T-cell (primary cell): ENCODE measurements around the gene C1GALT1. TPM values are rescaled to one million over a fixed set of nuclear protein-coding genes. Genes with fewer than 3 reads are reported as not detected.
"Not testable (repeated sequence)": the region's sequence is repeated elsewhere in the genome, so short reads cannot be mapped to it uniquely, and the experiment has no call there.

Experiments used
- ATAC-seq, 4 experiments: fragments of 200-7000 bp in 3 of 4; fragments of 150-1000 bp in 1 of 4; cut with Tn5 transposase; replicated peaks in 1 of 4; 1 replicate in 3 of 4; 2 replicates in 1 of 4; pipeline ENCODE4 v1.10.0; 2021; ENCODE audit warnings: moderate library complexity in 3 of 4, mild to moderate bottlenecking in 2 of 4, moderate number of reproducible peaks in 1 of 4
- CTCF ChIA-PET, 2 donors: fragments of 300-600 bp; sonication (Branson Sonifier 250); formaldehyde crosslinking; loops; one replicate each; lab custom pipeline; 2022; ENCODE audit warnings: antibody characterized with exemption in 2 of 2; lab: Charles Lee
- POLR2A ChIA-PET, 2 donors: fragments of 300-600 bp; sonication (Branson Sonifier 250); formaldehyde crosslinking; loops; one replicate each; lab custom pipeline; 2022; ENCODE audit warnings: antibody characterized with exemption in 2 of 2; lab: Charles Lee
- DNase-seq, 35 experiments: peaks; one replicate each; pipeline versions ENCODE4 v3.0.0 to v3.0.0-alpha.2; 2013 to 2023
- H3K27ac ChIP-seq: one replicate; pipeline ENCODE4 v1.5.1; 2013; ENCODE audit warnings: low read length
- H3K27me3 ChIP-seq, 2 experiments: replicated peaks in 1 of 2; 1 replicate in 1 of 2; 2 replicates in 1 of 2; pipeline versions ENCODE4 v1.6.1 to v1.7.0; 2013; ENCODE audit warnings: low read length in 1 of 2, mixed read lengths in 1 of 2; ENCODE audit not compliant: control insufficient read depth in 2 of 2, insufficient read depth in 2 of 2; ENCODE audit errors: extremely low read depth in 1 of 2
- H3K36me3 ChIP-seq, 2 donors: 1 replicate in 1 of 2; 2 replicates in 1 of 2; pipeline versions ENCODE4 v1.6.1 to v1.7.0; 2013; ENCODE audit warnings: low read length in 1 of 2; ENCODE audit not compliant: control insufficient read depth in 2 of 2, insufficient read depth in 1 of 2; ENCODE audit errors: extremely low read depth in 1 of 2
- H3K4me1 ChIP-seq, 2 experiments: 1 replicate in 1 of 2; 2 replicates in 1 of 2; pipeline versions ENCODE4 v1.6.1 to v1.7.0; 2013; ENCODE audit warnings: low read length in 2 of 2, mixed read lengths in 1 of 2; ENCODE audit not compliant: insufficient read depth in 2 of 2, control insufficient read depth in 1 of 2; ENCODE audit errors: extremely low read depth in 1 of 2
- H3K4me3 ChIP-seq, 2 donors: 1 replicate in 1 of 2; 2 replicates in 1 of 2; pipeline versions ENCODE4 v1.5.1 to v1.7.0; 2013; ENCODE audit warnings: mild to moderate bottlenecking in 2 of 2, low read length in 1 of 2, moderate library complexity in 1 of 2; ENCODE audit not compliant: control insufficient read depth in 1 of 2; ENCODE audit errors: extremely low read depth in 1 of 2
- H3K9me3 ChIP-seq: 2 replicates; pipeline ENCODE4 v1.7.0; 2013
- H3K27ac Mint-ChIP-seq, 2 donors: one replicate each; pipeline ENCODE4 v1.8.0; 2020 to 2021; ENCODE audit warnings: mild to moderate bottlenecking in 2 of 2, mixed read lengths in 2 of 2
- H3K27me3 Mint-ChIP-seq, 2 donors: one replicate each; pipeline ENCODE4 v1.8.0; 2021 to 2022; ENCODE audit warnings: mixed read lengths in 2 of 2
- H3K36me3 Mint-ChIP-seq: one replicate; pipeline ENCODE4 v1.8.0; 2021; ENCODE audit warnings: mixed read lengths
- H3K4me1 Mint-ChIP-seq, 3 donors: one replicate each; pipeline ENCODE4 v1.8.0; 2020 to 2022; ENCODE audit warnings: mixed read lengths in 3 of 3, mild to moderate bottlenecking in 1 of 3
- H3K4me3 Mint-ChIP-seq, 3 donors: one replicate each; pipeline ENCODE4 v1.8.0; 2020 to 2022; ENCODE audit warnings: mild to moderate bottlenecking in 3 of 3, mixed read lengths in 3 of 3, moderate library complexity in 3 of 3
- H3K9me3 Mint-ChIP-seq, 3 donors: one replicate each; pipeline ENCODE4 v1.8.0; 2020 to 2022; ENCODE audit warnings: mixed read lengths in 3 of 3
- WGBS: methylation state at CpG from one replicate; pipeline ENCODE4 v1.1.5; 2013; ENCODE audit warnings: missing lambda C conversion rate; ENCODE audit not compliant: insufficient coverage; 5-methylcytosine and 5-hydroxymethylcytosine counted together
- total RNA-seq, 35 experiments: library from RNA in 6 of 35; stranded (reverse) in 6 of 35; fragments of 120-200 nt in 1 of 35; gene quantifications; one replicate each; pipeline versions ENCODE4 v1.2.1 to v1.2.4 and lab custom pipeline; 2013 to 2026

The C1GALT1 gene
- total RNA-seq, 5 donors from 2014 or later (not counting 1 experiment from before 2014, with no cell fraction given): 32.9 to 45.0 (median 44.0) TPM

GRCh38 chr7:7151865-7152264, 30.5 kb upstream of the C1GALT1 start:
- Histone ChIP-seq H3K4me3 (no peak overlapping the region), H3K36me3 (no peaks in the 10 kb centered on the region), H3K27me3 (no peaks in the 10 kb centered on the region), H3K9me3 (no peaks in the 10 kb centered on the region), H3K4me1 (peaks cover 13 to 17% of the 10 kb centered on the region in 2 experiments), H3K27ac (no peak overlapping the region)
- ATAC-seq (no peak), DNase-seq (no peak)
- no peaks in the 10 kb centered on the region for H3K36me3 Mint-ChIP-seq
- H3K27ac Mint-ChIP-seq: no peak overlapping the region
- WGBS: no CpG with 5 or more reads among the region's 1 CpG
- peak overlapping the region in 1 of 3 donors; percentile 30 for H3K4me3 Mint-ChIP-seq
- H3K4me1 Mint-ChIP-seq: peaks cover 24 to 42% (median 40%) of the 10 kb centered on the region in 3 donors
- POLR2A ChIA-PET: no interaction called here
- no peaks in the 10 kb centered on the region for H3K27me3 Mint-ChIP-seq
- CTCF ChIA-PET: no interaction called here
- H3K9me3 Mint-ChIP-seq: peaks cover 7 to 15% (median 8%) of the 10 kb centered on the region in 3 donors

GRCh38 chr7:7152315-7152714, 30.0 kb upstream of the C1GALT1 start:
- no peak overlapping the region for H3K27ac Mint-ChIP-seq
- H3K36me3 ChIP-seq: no peaks in the 10 kb centered on the region
- H3K36me3 Mint-ChIP-seq: no peaks in the 10 kb centered on the region
- no peak overlapping the region for H3K27ac ChIP-seq
- CTCF ChIA-PET: interaction anchor here in 1 of 2 donors (0.9 to 1.0 kb wide), 2 partner anchors 24 to 47 kb away, joined by 3 to 4 read pairs; no protein-coding TSS in a partner anchor
- POLR2A ChIA-PET: no interaction called here
- peaks cover 29 to 47% (median 44%) of the 10 kb centered on the region in 3 donors for H3K4me1 Mint-ChIP-seq
- no peaks in the 10 kb centered on the region for H3K27me3 Mint-ChIP-seq
- WGBS: 100% methylated on average over 2 of the region's 11 CpGs
- ATAC-seq (no peak), DNase-seq (no peak)
- H3K9me3 ChIP-seq: no peaks in the 10 kb centered on the region
- H3K9me3 Mint-ChIP-seq: peaks cover 7 to 15% (median 8%) of the 10 kb centered on the region in 3 donors
- no peak overlapping the region for H3K4me3 ChIP-seq
- peaks cover 16 to 17% of the 10 kb centered on the region in 2 experiments for H3K4me1 ChIP-seq
- no peaks in the 10 kb centered on the region for H3K27me3 ChIP-seq
- peak overlapping the region in 1 of 3 donors; percentile 30 for H3K4me3 Mint-ChIP-seq

- H3K4me3 Mint-ChIP-seq, H3K36me3 Mint-ChIP-seq, H3K27ac ChIP-seq, H3K27me3 ChIP-seq, ATAC-seq, H3K4me3 ChIP-seq, H3K9me3 ChIP-seq, DNase-seq, H3K36me3 ChIP-seq, H3K27me3 Mint-ChIP-seq: not testable (repeated sequence)
- peak overlapping the region in 1 of 2 donors; percentile 13 for H3K27ac Mint-ChIP-seq
- POLR2A ChIA-PET: interaction anchor here in 1 of 2 donors (0.6 to 0.7 kb wide), 2 partner anchors 40 to 1048 kb away, joined by 5 to 8 read pairs; no protein-coding TSS in a partner anchor
- CTCF ChIA-PET: interaction anchor here in 1 of 2 donors (0.7 kb wide), 1 partner anchor 565 kb away, joined by 4 read pairs; no protein-coding TSS in a partner anchor
- no CpG with 5 or more reads among the region's 1 CpG for WGBS
- H3K9me3 Mint-ChIP-seq: peaks cover 3 to 15% (median 8%) of the 10 kb centered on the region in 3 donors
- peaks cover 47 to 61% (median 51%) of the 10 kb centered on the region in 3 donors for H3K4me1 Mint-ChIP-seq
- peaks cover 23 to 30% of the 10 kb centered on the region in 2 experiments for H3K4me1 ChIP-seq
Observed at GRCh38 chr7:7154355-7154754, 28.0 kb upstream of the C1GALT1 start.

- H3K4me1 Mint-ChIP-seq: peaks cover 56 to 71% (median 70%) of the 10 kb centered on the region in 3 donors
- peaks cover 8 to 15% (median 11%) of the 10 kb centered on the region in 3 donors for H3K9me3 Mint-ChIP-seq
- ChIA-PET POLR2A (no interaction called here), CTCF (no interaction called here)
- Histone ChIP-seq H3K27me3 (no peaks in the 10 kb centered on the region), H3K36me3 (no peaks in the 10 kb centered on the region), H3K4me3 (peak overlapping the region in 1 of 2 donors; percentile 31), H3K27ac (peak overlapping the region; percentile 71), H3K9me3 (no peaks in the 10 kb centered on the region), H3K4me1 (peaks cover 25 to 49% of the 10 kb centered on the region in 2 experiments)
- no peaks in the 10 kb centered on the region for H3K27me3 Mint-ChIP-seq
- H3K36me3 Mint-ChIP-seq: peaks cover 8% of the 10 kb centered on the region
- peak overlapping the region; percentile 58 to 77 (median 63) for H3K4me3 Mint-ChIP-seq
- DNase-seq: peak in 4 of 35 experiments; percentile 3 to 32 (median 4)
- H3K27ac Mint-ChIP-seq: peak overlapping the region; percentile 96 to 98
- 0% methylated on average over 2 of the region's 4 CpGs for WGBS
- ATAC-seq: peak in 2 of 4 experiments; percentile 13 to 23
Observed at GRCh38 chr7:7156663-7157062, 25.7 kb upstream of the C1GALT1 start.

- no CpG with 5 or more reads among the region's 2 CpGs for WGBS
- CTCF ChIA-PET: interaction anchor here in 1 of 2 donors (0.6 kb wide), 1 partner anchor 102 kb away, joined by 5 read pairs; no protein-coding TSS in a partner anchor
- Mint-ChIP-seq H3K4me1 (peaks cover 53 to 67% (median 65%) of the 10 kb centered on the region in 3 donors), H3K36me3 (peaks cover 9% of the 10 kb centered on the region), H3K27me3 (no peaks in the 10 kb centered on the region), H3K4me3 (peak overlapping the region; percentile 58 to 77 (median 63)), H3K9me3 (peaks cover 8 to 15% (median 11%) of the 10 kb centered on the region in 3 donors), H3K27ac (peak overlapping the region; percentile 96 to 98)
- Histone ChIP-seq H3K27me3 (no peaks in the 10 kb centered on the region), H3K27ac (peak overlapping the region; percentile 71), H3K36me3 (no peaks in the 10 kb centered on the region), H3K9me3 (no peaks in the 10 kb centered on the region), H3K4me3 (peak overlapping the region; percentile 31 to 50), H3K4me1 (peaks cover 20 to 51% of the 10 kb centered on the region in 2 experiments)
- POLR2A ChIA-PET: no interaction called here
- DNase-seq: peak; percentile 40 to 85 (median 64)
- ATAC-seq: peak; percentile 98 to 99 (median 99)
Observed at GRCh38 chr7:7157177-7157886, 25.0 kb upstream of the C1GALT1 start.

- DNase-seq (peak in 1 of 35 experiments; percentile 16), ATAC-seq (no peak)
- peaks cover 50 to 63% (median 62%) of the 10 kb centered on the region in 3 donors for H3K4me1 Mint-ChIP-seq
- peaks cover 20 to 51% of the 10 kb centered on the region in 2 experiments for H3K4me1 ChIP-seq
- H3K36me3 ChIP-seq: no peaks in the 10 kb centered on the region
- peak overlapping the region; percentile 31 to 50 for H3K4me3 ChIP-seq
- peak overlapping the region; percentile 58 to 77 (median 63) for H3K4me3 Mint-ChIP-seq
- POLR2A ChIA-PET: no interaction called here
- no peaks in the 10 kb centered on the region for H3K27me3 ChIP-seq
- H3K27ac Mint-ChIP-seq: peak overlapping the region; percentile 96 to 98
- peaks cover 8 to 15% (median 11%) of the 10 kb centered on the region in 3 donors for H3K9me3 Mint-ChIP-seq
- H3K27me3 Mint-ChIP-seq: no peaks in the 10 kb centered on the region
- no peaks in the 10 kb centered on the region for H3K9me3 ChIP-seq
- H3K36me3 Mint-ChIP-seq: peaks cover 9% of the 10 kb centered on the region
- CTCF ChIA-PET: no interaction called here
- peak overlapping the region; percentile 71 for H3K27ac ChIP-seq
Observed at GRCh38 chr7:7157887-7158271, 24.5 kb upstream of the C1GALT1 start.
